ENCODE data around the gene ID1.
"Not testable (repeated sequence)": the region's sequence is repeated elsewhere in the genome, so short reads cannot be mapped to it uniquely, and the experiment has no call there.

The ID1 gene

GRCh38 chr20:31643522-31643921 lies 38.4 kb downstream of the ID1 start:
- no peak for TF ChIP-seq CTCF (IDR thresholded peaks at IDR 0.05; ENCODE audit: borderline replicate concordance, insufficient read depth, low read depth, low read length)
- H3K4me3 ChIP-seq (ENCODE audit: low read depth, low read length) = no peak overlapping the region

- H3K4me3 ChIP-seq (ENCODE audit: low read depth, low read length) = no peak overlapping the region
- TF ChIP-seq CTCF (IDR thresholded peaks at IDR 0.05; ENCODE audit: borderline replicate concordance, insufficient read depth, low read depth, low read length) = no peak
These were observed 39.6 kb downstream of the ID1 start for GRCh38 chr20:31644701-31645100.

- H3K4me3 ChIP-seq (ENCODE audit: low read depth, low read length) = not testable (repeated sequence)
These were observed 43.0 kb downstream of the ID1 start for GRCh38 chr20:31648104-31648503.

- no peak overlapping the region for H3K4me3 ChIP-seq (ENCODE audit: low read depth, low read length)
- TF ChIP-seq CTCF (IDR thresholded peaks at IDR 0.05; ENCODE audit: borderline replicate concordance, insufficient read depth, low read depth, low read length) = no peak
These were observed 47.9 kb downstream of the ID1 start for GRCh38 chr20:31652917-31653396.

- no peak overlapping the region for H3K4me3 ChIP-seq (ENCODE audit: low read depth, low read length)
- no peak for TF ChIP-seq CTCF (IDR thresholded peaks at IDR 0.05; ENCODE audit: borderline replicate concordance, insufficient read depth, low read depth, low read length)
These were observed 48.5 kb downstream of the ID1 start for GRCh38 chr20:31653561-31653960.

GRCh38 chr20:31654534-31654933 lies 49.4 kb downstream of the ID1 start:
- TF ChIP-seq CTCF (IDR thresholded peaks at IDR 0.05; ENCODE audit: borderline replicate concordance, insufficient read depth, low read depth, low read length) = no peak
- no peak overlapping the region for H3K4me3 ChIP-seq (ENCODE audit: low read depth, low read length)

All from GM12875 (cell line).